Measurements from ENCODE around the gene ELK4. TPM values are rescaled to one million over a fixed set of nuclear protein-coding genes. Genes with fewer than 3 reads are reported as not detected.
A peak's percentile ranks its signal among the peaks of the same experiment; 100 is the strongest.

Gene ELK4
- polyA plus RNA-seq, 1 of the 3 experiments (the other 2 are of a cell fraction), result 2.6 TPM

- H3K9ac ChIP-seq, result no peak overlapping the region
- no peaks in the 10 kb centered on the region for H3K9me2 ChIP-seq
- no peak overlapping the region for H2AFZ ChIP-seq (ENCODE audit: low read depth)
- H3K4me1 ChIP-seq (ENCODE audit: control insufficient read depth in 1 of 2, insufficient read depth in 2 of 2, low read depth in 1 of 2, low read length in 1 of 2), result peaks cover 0 to 16% of the 10 kb centered on the region in 2 experiments; a peak in 1 of 4 replicates
- no peaks in the 10 kb centered on the region for H4K20me1 ChIP-seq (ENCODE audit: insufficient read depth)
- H3K27ac ChIP-seq (ENCODE audit: low read depth in 2 of 2, low read length in 1 of 2), result no peak overlapping the region
- no peaks in the 10 kb centered on the region for H3K36me3 ChIP-seq (replicated peaks in 1 of 2; ENCODE audit: control insufficient read depth in 1 of 2, insufficient read depth in 2 of 2, low read length in 1 of 2)
- H3K4me3 ChIP-seq (ENCODE audit: low read depth in 2 of 2, low read length in 1 of 2), result no peak overlapping the region
- CTCF ChIA-PET, result interaction anchor here (0.6 to 18.5 kb wide), 6 partner anchors 8 to 122 kb away, joined by 3 to 367 read pairs (median 4); partner anchors contain the start of gene SLC45A3
- DNase-seq, result no peak
- WGBS (ENCODE audit: low lambda C conversion rate), result 92% methylated on average over 9 of the region's 11 CpGs
- POLR2A ChIA-PET, result no interaction called here
- TF ChIP-seq USF2 (IDR thresholded peaks at IDR 0.05; ENCODE audit: borderline replicate concordance, low read depth, low read length) (no peak), RAD21 (IDR thresholded peaks at IDR 0.05; ENCODE audit: low read length) (no peak), SMC3 (IDR thresholded peaks at IDR 0.05; ENCODE audit: low read depth, low read length) (no peak), YY1 (IDR thresholded peaks at IDR 0.05; ENCODE audit: low read depth) (no peak), RFX5 (IDR thresholded peaks at IDR 0.05; ENCODE audit: low read length) (no peak), SIN3A (IDR thresholded peaks at IDR 0.05; ENCODE audit: borderline replicate concordance, low read depth, low read length) (no peak), GABPA (IDR thresholded peaks at IDR 0.05; ENCODE audit: low read depth) (no peak), NRF1 (IDR thresholded peaks at IDR 0.05; ENCODE audit: low read depth, low read length) (no peak), TCF12 (IDR thresholded peaks at IDR 0.05) (no peak), CHD2 (IDR thresholded peaks at IDR 0.05; ENCODE audit: low read length, partially characterized antibody) (no peak), MAX (IDR thresholded peaks at IDR 0.05; ENCODE audit: low read depth) (no peak)
- no peaks in the 10 kb centered on the region for H3K9me3 ChIP-seq
- H3F3A ChIP-seq (replicated peaks; ENCODE audit: insufficient read depth), result no peaks in the 10 kb centered on the region
- no peak overlapping the region for H3K4me2 ChIP-seq
- peaks cover 11% of the 10 kb centered on the region for H3K79me2 ChIP-seq (ENCODE audit: insufficient read depth)
- no peaks in the 10 kb centered on the region for H3K27me3 ChIP-seq (ENCODE audit: insufficient read depth)
These were observed 36.3 kb upstream of the ELK4 start for GRCh38 chr1:205667909-205668643.

- peaks cover 11% of the 10 kb centered on the region for H3K79me2 ChIP-seq (ENCODE audit: insufficient read depth)
- CTCF ChIA-PET, result interaction anchor here (0.9 to 18.5 kb wide), 9 partner anchors 6 to 181 kb away, joined by 3 to 367 read pairs (median 3); no protein-coding TSS in a partner anchor
These were observed 34.8 kb upstream of the ELK4 start for GRCh38 chr1:205666372-205667166.

More at GRCh38 chr1:205666372-205667166, 34.8 kb upstream of the ELK4 start:
- H3K4me1 ChIP-seq (ENCODE audit: control insufficient read depth in 1 of 2, insufficient read depth in 2 of 2, low read depth in 1 of 2, low read length in 1 of 2), result peaks cover 0 to 16% of the 10 kb centered on the region in 2 experiments; a peak in 1 of 4 replicates
- no peaks in the 10 kb centered on the region for H3K9me3 ChIP-seq
- H3K4me2 ChIP-seq, result no peak overlapping the region
- 92% methylated on average over 5 of the region's 6 CpGs for WGBS (ENCODE audit: low lambda C conversion rate)
- H3K9ac ChIP-seq, result no peak overlapping the region
- H3K9me2 ChIP-seq, result no peaks in the 10 kb centered on the region
- peak; percentile 50 for DNase-seq
- H4K20me1 ChIP-seq (ENCODE audit: insufficient read depth), result no peaks in the 10 kb centered on the region
- H3K27ac ChIP-seq (ENCODE audit: low read depth in 2 of 2, low read length in 1 of 2), result no peak overlapping the region
- H3K36me3 ChIP-seq (replicated peaks in 1 of 2; ENCODE audit: control insufficient read depth in 1 of 2, insufficient read depth in 2 of 2, low read length in 1 of 2), result no peaks in the 10 kb centered on the region
- no peaks in the 10 kb centered on the region for H3K27me3 ChIP-seq (ENCODE audit: insufficient read depth)
- POLR2A ChIA-PET, result no interaction called here
- H3F3A ChIP-seq (replicated peaks; ENCODE audit: insufficient read depth), result no peaks in the 10 kb centered on the region
- no peak overlapping the region for H2AFZ ChIP-seq (ENCODE audit: low read depth)
- TF ChIP-seq MXI1 (IDR thresholded peaks at IDR 0.05; ENCODE audit: low read depth, low read length), result no peak
- no peak for TF ChIP-seq RFX5 (IDR thresholded peaks at IDR 0.05; ENCODE audit: low read length)
- TF ChIP-seq SIN3A (IDR thresholded peaks at IDR 0.05; ENCODE audit: borderline replicate concordance, low read depth, low read length), result no peak
- TF ChIP-seq EP300 (IDR thresholded peaks at IDR 0.05; ENCODE audit: borderline replicate concordance in 1 of 2, low read depth in 1 of 2, low read length in 1 of 2), result no peak
- TF ChIP-seq EZH2phosphoT487 (IDR thresholded peaks at IDR 0.05; ENCODE audit: borderline replicate concordance, low read depth), result no peak
- no peak for TF ChIP-seq SMC3 (IDR thresholded peaks at IDR 0.05; ENCODE audit: low read depth, low read length)
- TF ChIP-seq FOSL2 (IDR thresholded peaks at IDR 0.05; ENCODE audit: borderline replicate concordance, low read depth), result no peak
- TF ChIP-seq USF2 (IDR thresholded peaks at IDR 0.05; ENCODE audit: borderline replicate concordance, low read depth, low read length), result no peak
- no peak for TF ChIP-seq FOXJ3 (CRISPR knock-in tag; IDR thresholded peaks at IDR 0.05)
- no peak for TF ChIP-seq USF1 (IDR thresholded peaks at IDR 0.05; ENCODE audit: borderline replicate concordance, low read depth)
- no peak for TF ChIP-seq FOXM1 (IDR thresholded peaks at IDR 0.05; ENCODE audit: low read depth)
- no peak for TF ChIP-seq CTCF (IDR thresholded peaks at IDR 0.05)
- no peak for TF ChIP-seq POLR2AphosphoS5 (IDR thresholded peaks at IDR 0.05; ENCODE audit: low read depth, low read length)
- TF ChIP-seq NFIC (IDR thresholded peaks at IDR 0.05; ENCODE audit: borderline replicate concordance), result no peak
- no peak overlapping the region for H3K4me3 ChIP-seq (ENCODE audit: low read depth in 2 of 2, low read length in 1 of 2)

Data from SK-N-SH (cell line).